Right hindlimb (tissue), 1 donor: ENCODE results near the gene TPCN2.

ENCODE experiments used
- DNase-seq: peaks from one replicate; pipeline ENCODE4 v3.0.0-alpha.2; 2018

The TPCN2 gene

GRCh38 chr11:69097263-69097662, 48.5 kb downstream of the TPCN2 start:
- DNase-seq: no peak

- DNase-seq: no peak
Observed at GRCh38 chr11:69099180-69099579, 50.4 kb downstream of the TPCN2 start.

- no peak for DNase-seq
Observed at GRCh38 chr11:69100454-69101114, 51.9 kb downstream of the TPCN2 start.

GRCh38 chr11:69101115-69101791, 52.5 kb downstream of the TPCN2 start:
- peak; percentile 82 for DNase-seq

- no peak for DNase-seq
Observed at GRCh38 chr11:69101792-69102695, 53.3 kb downstream of the TPCN2 start.

- DNase-seq: peak; percentile 60
Observed at GRCh38 chr11:69102732-69103615, 54.2 kb downstream of the TPCN2 start.

GRCh38 chr11:69104212-69104855, 55.6 kb downstream of the TPCN2 start:
- no peak for DNase-seq

GRCh38 chr11:69104856-69105395, 56.2 kb downstream of the TPCN2 start:
- no peak for DNase-seq

- DNase-seq: no peak
Observed at GRCh38 chr11:69105461-69106030, 56.8 kb downstream of the TPCN2 start.

GRCh38 chr11:69106031-69106811, 57.5 kb downstream of the TPCN2 start:
- no peak for DNase-seq

- no peak for DNase-seq
Observed at GRCh38 chr11:69107413-69107812, 58.7 kb downstream of the TPCN2 start.

GRCh38 chr11:69108030-69108429, 59.3 kb downstream of the TPCN2 start:
- no peak for DNase-seq

GRCh38 chr11:69108559-69108958, 59.8 kb downstream of the TPCN2 start:
- no peak for DNase-seq

- DNase-seq: no peak
Observed at GRCh38 chr11:69109101-69109500, 60.4 kb downstream of the TPCN2 start.

GRCh38 chr11:69110451-69110850, 61.7 kb downstream of the TPCN2 start:
- DNase-seq: no peak

- DNase-seq: no peak
Observed at GRCh38 chr11:69111624-69112542, 63.2 kb downstream of the TPCN2 start.

- DNase-seq: no peak
Observed at GRCh38 chr11:69113226-69113625, 64.5 kb downstream of the TPCN2 start.

GRCh38 chr11:69113646-69114340, 65.1 kb downstream of the TPCN2 start:
- DNase-seq: no peak

GRCh38 chr11:69114362-69114761, 65.6 kb downstream of the TPCN2 start:
- DNase-seq: no peak
